PC-9 (cell line): ENCODE data around the gene FAM131B.

Source experiments
- CTCF ChIP-seq: fragments of 200-600 bp; sonication (generic); conservative IDR thresholded peaks from 2 replicates; pipeline ENCODE4 v1.6.1; 2017; ENCODE audit warnings: mixed run types, antibody characterized with exemption, mild to moderate bottlenecking, moderate library complexity
- EZH2 ChIP-seq: fragments of 200-600 bp; sonication (generic); IDR thresholded peaks from 2 replicates; pipeline ENCODE4 v1.8.0; 2017; ENCODE audit warnings: antibody characterized with exemption, low read depth

DNA sequence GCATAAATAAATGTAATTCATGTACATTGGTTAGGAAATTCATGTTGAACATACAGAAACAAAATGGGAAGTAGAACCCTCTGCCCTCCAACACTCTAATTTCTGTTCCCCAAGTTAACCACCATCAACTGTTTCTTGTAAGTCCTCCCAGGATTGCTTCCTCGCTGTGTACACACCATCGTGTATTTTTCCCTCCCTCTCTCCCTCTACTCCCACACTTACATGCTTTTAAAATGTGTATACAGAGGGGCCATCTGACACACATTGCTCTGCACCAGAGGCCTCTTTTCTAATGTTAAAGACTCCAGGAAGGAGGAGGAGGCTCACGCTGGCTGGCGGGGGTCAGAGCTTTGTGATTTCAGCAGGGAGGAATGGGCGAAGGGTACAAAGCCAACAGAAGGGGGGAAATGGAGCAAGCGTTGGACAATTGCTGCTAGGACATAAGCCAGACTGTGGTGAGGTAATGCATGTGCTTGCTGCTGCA is 48.0 kb upstream of the FAM131B start:
- TF ChIP-seq EZH2 (no peak), CTCF (no peak)
